Mesodermal cell (in vitro differentiated cells): ENCODE data around the gene GYS2.

Source experiments
- H3K27ac ChIP-seq: 2 replicates; pipeline ENCODE4 v1.7.0; 2013; ENCODE audit warnings: mild to moderate bottlenecking, low read depth, low read length, moderate library complexity; ENCODE audit not compliant: severe bottlenecking
- H3K36me3 ChIP-seq: 2 replicates; pipeline ENCODE4 v1.7.1; 2013; ENCODE audit warnings: mild to moderate bottlenecking, low read length, moderate library complexity; ENCODE audit not compliant: control insufficient read depth, insufficient read depth
- H3K4me1 ChIP-seq: one replicate; pipeline ENCODE4 v1.7.1; 2013; ENCODE audit warnings: mild to moderate bottlenecking, low read length; ENCODE audit not compliant: insufficient read depth, control insufficient read depth, poor library complexity, severe bottlenecking
- H3K4me3 ChIP-seq: 2 replicates; pipeline ENCODE4 v1.7.0; 2013; ENCODE audit warnings: low read length, control low read depth, mild to moderate bottlenecking; ENCODE audit not compliant: insufficient read depth, poor library complexity, severe bottlenecking; ENCODE audit errors: extremely low read depth
- H3K9me3 ChIP-seq: 2 replicates; pipeline ENCODE4 v1.7.1; 2013; ENCODE audit warnings: mild to moderate bottlenecking, low read length, moderate library complexity; ENCODE audit not compliant: control insufficient read depth
- WGBS, 2 experiments: methylation state at CpG; one replicate each; pipeline ENCODE4 v1.1.5; 2013; ENCODE audit warnings: missing lambda C conversion rate in 2 of 2; ENCODE audit not compliant: insufficient coverage in 2 of 2; 5-methylcytosine and 5-hydroxymethylcytosine counted together

The GYS2 gene

GRCh38 chr12:21577516-21577915 is 27.1 kb downstream of the GYS2 start:
- H3K4me1 ChIP-seq: no peaks in the 10 kb centered on the region
- H3K4me3 ChIP-seq: no peak overlapping the region
- 83 to 100% methylated on average over 1 of the region's 1 CpG for WGBS, 2 experiments
- H3K9me3 ChIP-seq: no peaks in the 10 kb centered on the region
- H3K36me3 ChIP-seq: no peaks in the 10 kb centered on the region
- no peak overlapping the region for H3K27ac ChIP-seq

- Histone ChIP-seq H3K4me1 (no peaks in the 10 kb centered on the region), H3K4me3 (no peak overlapping the region), H3K27ac (no peak overlapping the region), H3K36me3 (no peaks in the 10 kb centered on the region), H3K9me3 (no peaks in the 10 kb centered on the region)
- WGBS, 2 experiments: no CpG with 5 or more reads among the region's 2 CpGs
These were observed 28.2 kb downstream of the GYS2 start for GRCh38 chr12:21576431-21576830.

GRCh38 chr12:21573733-21574358 is 30.8 kb downstream of the GYS2 start:
- no peaks in the 10 kb centered on the region for H3K4me1 ChIP-seq
- no peak overlapping the region for H3K27ac ChIP-seq
- H3K36me3 ChIP-seq: no peaks in the 10 kb centered on the region
- 78 to 100% methylated on average over 1 to 2 of the region's 4 CpGs for WGBS, 2 experiments
- H3K9me3 ChIP-seq: no peaks in the 10 kb centered on the region
- H3K4me3 ChIP-seq: no peak overlapping the region

GRCh38 chr12:21571046-21571445 is 33.6 kb downstream of the GYS2 start:
- no peak overlapping the region for H3K27ac ChIP-seq
- no peaks in the 10 kb centered on the region for H3K9me3 ChIP-seq
- H3K4me3 ChIP-seq: no peak overlapping the region
- H3K36me3 ChIP-seq: no peaks in the 10 kb centered on the region
- 91 to 100% methylated on average over 4 to 5 of the region's 5 CpGs for WGBS, 2 experiments
- no peaks in the 10 kb centered on the region for H3K4me1 ChIP-seq

GRCh38 chr12:21568115-21568514 is 36.5 kb downstream of the GYS2 start:
- no peaks in the 10 kb centered on the region for H3K36me3 ChIP-seq
- no peaks in the 10 kb centered on the region for H3K9me3 ChIP-seq
- no peak overlapping the region for H3K4me3 ChIP-seq
- H3K4me1 ChIP-seq: no peaks in the 10 kb centered on the region
- H3K27ac ChIP-seq: no peak overlapping the region
- 81 to 87% methylated on average over 3 of the region's 4 CpGs for WGBS, 2 experiments

- Histone ChIP-seq H3K4me1 (no peaks in the 10 kb centered on the region), H3K4me3 (no peak overlapping the region), H3K36me3 (no peaks in the 10 kb centered on the region), H3K9me3 (no peaks in the 10 kb centered on the region), H3K27ac (no peak overlapping the region)
- 85 to 92% methylated on average over 2 to 3 of the region's 3 CpGs for WGBS, 2 experiments
These were observed 37.7 kb downstream of the GYS2 start for GRCh38 chr12:21566907-21567394.

- H3K4me3 ChIP-seq: no peak overlapping the region
- no peak overlapping the region for H3K27ac ChIP-seq
- H3K36me3 ChIP-seq: no peaks in the 10 kb centered on the region
- WGBS, 2 experiments: no CpG with 5 or more reads among the region's 5 CpGs
- H3K9me3 ChIP-seq: no peaks in the 10 kb centered on the region
- H3K4me1 ChIP-seq: no peaks in the 10 kb centered on the region
These were observed 38.3 kb downstream of the GYS2 start for GRCh38 chr12:21566223-21566906.

GRCh38 chr12:21562859-21563258 is 41.8 kb downstream of the GYS2 start:
- WGBS, 2 experiments: 80 to 88% methylated on average over 1 of the region's 2 CpGs
- Histone ChIP-seq H3K4me3 (no peak overlapping the region), H3K9me3 (no peaks in the 10 kb centered on the region), H3K27ac (no peak overlapping the region), H3K4me1 (no peaks in the 10 kb centered on the region), H3K36me3 (no peaks in the 10 kb centered on the region)

GRCh38 chr12:21561158-21561557 is 43.5 kb downstream of the GYS2 start:
- no peaks in the 10 kb centered on the region for H3K36me3 ChIP-seq
- H3K4me1 ChIP-seq: no peaks in the 10 kb centered on the region
- H3K4me3 ChIP-seq: no peak overlapping the region
- H3K27ac ChIP-seq: no peak overlapping the region
- 43% methylated on average over 2 of the region's 2 CpGs; no CpG with 5 or more reads in 1 of the 2 experiments for WGBS, 2 experiments
- no peaks in the 10 kb centered on the region for H3K9me3 ChIP-seq

- no peaks in the 10 kb centered on the region for H3K4me1 ChIP-seq
- no peak overlapping the region for H3K27ac ChIP-seq
- no peaks in the 10 kb centered on the region for H3K36me3 ChIP-seq
- no peak overlapping the region for H3K4me3 ChIP-seq
- WGBS, 2 experiments: 83% methylated on average over 2 of the region's 7 CpGs; no CpG with 5 or more reads in 1 of the 2 experiments
- H3K9me3 ChIP-seq: no peaks in the 10 kb centered on the region
These were observed 44.6 kb downstream of the GYS2 start for GRCh38 chr12:21559855-21560569.
